ENCODE measurements around the gene TPH2. TPM values are rescaled to one million over a fixed set of nuclear protein-coding genes. Genes with fewer than 3 reads are reported as not detected.

TPH2 gene
- total and polyA plus RNA-seq, 4 donors, result not detected

DNA sequence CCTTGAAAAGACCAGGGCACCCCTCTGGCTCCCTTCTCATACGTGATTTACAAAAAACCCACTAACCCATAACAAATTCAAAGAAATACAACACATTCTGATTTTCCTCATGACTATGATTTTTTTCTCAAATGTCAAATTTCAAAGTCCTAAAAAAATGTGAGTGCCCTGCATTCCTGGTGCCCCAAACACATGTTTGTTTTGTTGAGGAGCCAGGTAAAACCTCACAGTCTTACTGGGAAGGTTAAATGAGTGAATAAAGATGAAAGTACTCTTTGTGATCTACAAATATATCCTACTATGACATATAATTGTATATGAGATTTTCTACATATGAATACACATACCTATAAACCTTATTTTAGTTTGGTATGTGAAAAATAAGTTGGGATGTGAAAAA is 30.7 kb downstream of the TPH2 start:
- H3K27me3 ChIP-seq (ENCODE audit: control insufficient read depth in 4 of 4, insufficient read depth in 4 of 4, low read length in 3 of 4), result no peaks in the 10 kb centered on the region
- no peaks in the 10 kb centered on the region for H3K36me3 ChIP-seq (ENCODE audit: control insufficient read depth in 4 of 4, insufficient read depth in 3 of 4, low read depth in 1 of 4, low read length in 3 of 4)
- no peak overlapping the region for H3K4me3 ChIP-seq (ENCODE audit: low read depth in 1 of 3, low read length in 3 of 3)
- no peaks in the 10 kb centered on the region for H3K9me3 ChIP-seq (ENCODE audit: control insufficient read depth in 4 of 4, low read length in 3 of 4)
- TF ChIP-seq, protein P1, sequence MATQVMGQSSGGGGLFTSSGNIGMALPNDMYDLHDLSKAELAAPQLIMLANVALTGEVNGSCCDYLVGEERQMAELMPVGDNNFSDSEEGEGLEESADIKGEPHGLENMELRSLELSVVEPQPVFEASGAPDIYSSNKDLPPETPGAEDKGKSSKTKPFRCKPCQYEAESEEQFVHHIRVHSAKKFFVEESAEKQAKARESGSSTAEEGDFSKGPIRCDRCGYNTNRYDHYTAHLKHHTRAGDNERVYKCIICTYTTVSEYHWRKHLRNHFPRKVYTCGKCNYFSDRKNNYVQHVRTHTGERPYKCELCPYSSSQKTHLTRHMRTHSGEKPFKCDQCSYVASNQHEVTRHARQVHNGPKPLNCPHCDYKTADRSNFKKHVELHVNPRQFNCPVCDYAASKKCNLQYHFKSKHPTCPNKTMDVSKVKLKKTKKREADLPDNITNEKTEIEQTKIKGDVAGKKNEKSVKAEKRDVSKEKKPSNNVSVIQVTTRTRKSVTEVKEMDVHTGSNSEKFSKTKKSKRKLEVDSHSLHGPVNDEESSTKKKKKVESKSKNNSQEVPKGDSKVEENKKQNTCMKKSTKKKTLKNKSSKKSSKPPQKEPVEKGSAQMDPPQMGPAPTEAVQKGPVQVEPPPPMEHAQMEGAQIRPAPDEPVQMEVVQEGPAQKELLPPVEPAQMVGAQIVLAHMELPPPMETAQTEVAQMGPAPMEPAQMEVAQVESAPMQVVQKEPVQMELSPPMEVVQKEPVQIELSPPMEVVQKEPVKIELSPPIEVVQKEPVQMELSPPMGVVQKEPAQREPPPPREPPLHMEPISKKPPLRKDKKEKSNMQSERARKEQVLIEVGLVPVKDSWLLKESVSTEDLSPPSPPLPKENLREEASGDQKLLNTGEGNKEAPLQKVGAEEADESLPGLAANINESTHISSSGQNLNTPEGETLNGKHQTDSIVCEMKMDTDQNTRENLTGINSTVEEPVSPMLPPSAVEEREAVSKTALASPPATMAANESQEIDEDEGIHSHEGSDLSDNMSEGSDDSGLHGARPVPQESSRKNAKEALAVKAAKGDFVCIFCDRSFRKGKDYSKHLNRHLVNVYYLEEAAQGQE (IDR thresholded peaks at IDR 0.05), result no peak
- TF ChIP-seq JUND (IDR thresholded peaks at IDR 0.05), result no peak
- TF ChIP-seq RXRA (IDR thresholded peaks at IDR 0.05), result peak in 1 of 2 donors; percentile 41
- TF ChIP-seq YY1 (IDR thresholded peaks at IDR 0.05), result peak; percentile 22
- TF ChIP-seq GABPA (IDR thresholded peaks at IDR 0.05 in 1 of 2, conservative IDR thresholded peaks at IDR 0.05 in 1 of 2), result no peak
- peak; percentile 33 to 59 for TF ChIP-seq HNF4A (conservative IDR thresholded peaks at IDR 0.05)
- TF ChIP-seq, protein P2, sequence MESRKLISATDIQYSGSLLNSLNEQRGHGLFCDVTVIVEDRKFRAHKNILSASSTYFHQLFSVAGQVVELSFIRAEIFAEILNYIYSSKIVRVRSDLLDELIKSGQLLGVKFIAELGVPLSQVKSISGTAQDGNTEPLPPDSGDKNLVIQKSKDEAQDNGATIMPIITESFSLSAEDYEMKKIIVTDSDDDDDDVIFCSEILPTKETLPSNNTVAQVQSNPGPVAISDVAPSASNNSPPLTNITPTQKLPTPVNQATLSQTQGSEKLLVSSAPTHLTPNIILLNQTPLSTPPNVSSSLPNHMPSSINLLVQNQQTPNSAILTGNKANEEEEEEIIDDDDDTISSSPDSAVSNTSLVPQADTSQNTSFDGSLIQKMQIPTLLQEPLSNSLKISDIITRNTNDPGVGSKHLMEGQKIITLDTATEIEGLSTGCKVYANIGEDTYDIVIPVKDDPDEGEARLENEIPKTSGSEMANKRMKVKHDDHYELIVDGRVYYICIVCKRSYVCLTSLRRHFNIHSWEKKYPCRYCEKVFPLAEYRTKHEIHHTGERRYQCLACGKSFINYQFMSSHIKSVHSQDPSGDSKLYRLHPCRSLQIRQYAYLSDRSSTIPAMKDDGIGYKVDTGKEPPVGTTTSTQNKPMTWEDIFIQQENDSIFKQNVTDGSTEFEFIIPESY (IDR thresholded peaks at IDR 0.05), result no peak
- no peak for TF ChIP-seq SP1 (IDR thresholded peaks at IDR 0.05)
- TF ChIP-seq FOXA1 (IDR thresholded peaks at IDR 0.05), result no peak
- TF ChIP-seq, protein P3, sequence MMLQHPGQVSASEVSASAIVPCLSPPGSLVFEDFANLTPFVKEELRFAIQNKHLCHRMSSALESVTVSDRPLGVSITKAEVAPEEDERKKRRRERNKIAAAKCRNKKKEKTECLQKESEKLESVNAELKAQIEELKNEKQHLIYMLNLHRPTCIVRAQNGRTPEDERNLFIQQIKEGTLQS (IDR thresholded peaks at IDR 0.05), result no peak
- H3K27ac ChIP-seq (ENCODE audit: low read depth in 1 of 2, low read length in 2 of 2), result no peak overlapping the region
- no peak overlapping the region for H3K9ac ChIP-seq (ENCODE audit: low read depth in 1 of 2, low read length in 2 of 2)
- DNase-seq (ENCODE audit: low spot score), result no peak
- H3K4me1 ChIP-seq (ENCODE audit: control insufficient read depth in 4 of 4, insufficient read depth in 4 of 4, low read length in 3 of 4), result peaks cover 0 to 21% (median 17%) of the 10 kb centered on the region in 4 donors
- 78% methylated on average over 1 of the region's 1 CpG for WGBS

DNA sequence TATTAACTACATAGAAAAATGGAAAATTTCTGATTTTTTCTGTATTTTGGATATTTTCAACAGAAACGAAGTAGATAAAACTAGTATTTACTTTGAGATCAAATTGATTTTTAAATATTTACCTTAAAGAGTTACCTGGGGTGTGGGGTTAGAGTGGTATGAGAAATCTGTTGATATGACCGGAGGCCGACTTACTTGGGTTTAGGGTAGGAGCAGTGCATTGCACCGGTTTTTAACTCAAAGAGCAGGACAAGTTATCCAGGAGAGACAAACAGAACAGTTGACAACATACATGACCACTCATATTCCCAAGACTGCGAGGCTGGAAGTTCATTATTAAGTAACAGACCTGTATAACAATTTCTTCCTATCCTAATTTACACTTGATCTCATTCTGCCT is 31.4 kb downstream of the TPH2 start:
- TF ChIP-seq, protein P4, sequence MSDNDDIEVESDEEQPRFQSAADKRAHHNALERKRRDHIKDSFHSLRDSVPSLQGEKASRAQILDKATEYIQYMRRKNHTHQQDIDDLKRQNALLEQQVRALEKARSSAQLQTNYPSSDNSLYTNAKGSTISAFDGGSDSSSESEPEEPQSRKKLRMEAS (IDR thresholded peaks at IDR 0.05), result no peak
- no peak for TF ChIP-seq HNF4A (conservative IDR thresholded peaks at IDR 0.05)
- TF ChIP-seq SP1 (IDR thresholded peaks at IDR 0.05), result no peak
- TF ChIP-seq, protein P1 (IDR thresholded peaks at IDR 0.05), result no peak
- TF ChIP-seq, protein P5, sequence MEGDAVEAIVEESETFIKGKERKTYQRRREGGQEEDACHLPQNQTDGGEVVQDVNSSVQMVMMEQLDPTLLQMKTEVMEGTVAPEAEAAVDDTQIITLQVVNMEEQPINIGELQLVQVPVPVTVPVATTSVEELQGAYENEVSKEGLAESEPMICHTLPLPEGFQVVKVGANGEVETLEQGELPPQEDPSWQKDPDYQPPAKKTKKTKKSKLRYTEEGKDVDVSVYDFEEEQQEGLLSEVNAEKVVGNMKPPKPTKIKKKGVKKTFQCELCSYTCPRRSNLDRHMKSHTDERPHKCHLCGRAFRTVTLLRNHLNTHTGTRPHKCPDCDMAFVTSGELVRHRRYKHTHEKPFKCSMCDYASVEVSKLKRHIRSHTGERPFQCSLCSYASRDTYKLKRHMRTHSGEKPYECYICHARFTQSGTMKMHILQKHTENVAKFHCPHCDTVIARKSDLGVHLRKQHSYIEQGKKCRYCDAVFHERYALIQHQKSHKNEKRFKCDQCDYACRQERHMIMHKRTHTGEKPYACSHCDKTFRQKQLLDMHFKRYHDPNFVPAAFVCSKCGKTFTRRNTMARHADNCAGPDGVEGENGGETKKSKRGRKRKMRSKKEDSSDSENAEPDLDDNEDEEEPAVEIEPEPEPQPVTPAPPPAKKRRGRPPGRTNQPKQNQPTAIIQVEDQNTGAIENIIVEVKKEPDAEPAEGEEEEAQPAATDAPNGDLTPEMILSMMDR (IDR thresholded peaks at IDR 0.05; ENCODE audit: low read depth, low read length, missing input control), result no peak
- no peak for TF ChIP-seq RXRA (IDR thresholded peaks at IDR 0.05)
- TF ChIP-seq EGR1 (IDR thresholded peaks at IDR 0.05; ENCODE audit: low read depth in 2 of 2), result no peak
- TF ChIP-seq TAF1 (conservative IDR thresholded peaks at IDR 0.05), result no peak
- TF ChIP-seq NR2F2 (IDR thresholded peaks at IDR 0.05), result no peak
- Histone ChIP-seq H3K36me3 (ENCODE audit: control insufficient read depth in 4 of 4, insufficient read depth in 3 of 4, low read depth in 1 of 4, low read length in 3 of 4) (no peaks in the 10 kb centered on the region), H3K27me3 (ENCODE audit: control insufficient read depth in 4 of 4, insufficient read depth in 4 of 4, low read length in 3 of 4) (no peaks in the 10 kb centered on the region), H3K27ac (ENCODE audit: low read depth in 1 of 2, low read length in 2 of 2) (peak overlapping the region in 1 of 2 donors; percentile 1), H3K9ac (ENCODE audit: low read depth in 1 of 2, low read length in 2 of 2) (no peak overlapping the region), H3K4me1 (ENCODE audit: control insufficient read depth in 4 of 4, insufficient read depth in 4 of 4, low read length in 3 of 4) (peaks cover 0 to 21% (median 17%) of the 10 kb centered on the region in 4 donors), H3K4me3 (ENCODE audit: low read depth in 1 of 3, low read length in 3 of 3) (no peak overlapping the region), H3K9me3 (ENCODE audit: control insufficient read depth in 4 of 4, low read length in 3 of 4) (no peaks in the 10 kb centered on the region)
- WGBS, result 35% methylated on average over 5 of the region's 5 CpGs
- DNase-seq (ENCODE audit: low spot score), result no peak

Data from liver (tissue), 9 donors.